ENCODE results near the gene CDH13.

- TF ChIP-seq CTCF (IDR thresholded peaks at IDR 0.05): no peak
- no peak for TF ChIP-seq POLR2A (IDR thresholded peaks at IDR 0.05)
Observed at GRCh38 chr16:82668094-82668493, 41.3 kb downstream of the CDH13 start.

Data from adrenal gland (tissue), 5 donors.